Endothelial cell of hepatic sinusoid (primary cell): ENCODE results near the gene PXMP2.
"Not testable (repeated sequence)": the region's sequence is repeated elsewhere in the genome, so short reads cannot be mapped to it uniquely, and the experiment has no call there.

Source experiments
- in situ Hi-C: cut with HindIII; loops from 2 replicates; pipeline ENCODE4 v1.10.0; 2017; ENCODE audit warnings: low sequenced_read_pairs

The PXMP2 gene

GRCh38 chr12:132689227-132689626 lies 1.8 kb downstream of the PXMP2 start:
- in situ Hi-C loops, result no loop called here

DNA sequence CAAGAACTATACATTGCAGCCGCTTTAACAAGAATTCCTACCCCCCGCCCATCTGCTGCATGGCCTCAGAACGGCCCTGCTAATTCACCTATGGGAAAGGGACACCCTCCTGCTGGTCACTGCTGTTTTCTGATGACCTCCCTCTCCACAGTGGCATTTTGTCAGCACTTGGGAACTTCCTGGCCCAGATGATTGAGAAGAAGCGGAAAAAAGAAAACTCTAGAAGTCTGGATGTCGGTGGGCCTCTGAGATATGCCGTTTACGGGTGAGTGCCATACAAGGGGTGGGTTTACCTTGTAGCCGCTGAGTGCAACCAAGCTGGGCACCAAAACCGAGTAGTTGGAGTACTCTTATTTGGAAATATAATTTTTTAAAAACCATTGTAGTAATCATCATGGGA lies 2.7 kb downstream of the PXMP2 start:
- in situ Hi-C loops, result no loop called here

- in situ Hi-C loops, result not testable (repeated sequence)
These were observed 4.6 kb downstream of the PXMP2 start for GRCh38 chr12:132692030-132692429.

GRCh38 chr12:132694888-132695287 lies 7.5 kb downstream of the PXMP2 start:
- in situ Hi-C loops, result not testable (repeated sequence)

DNA sequence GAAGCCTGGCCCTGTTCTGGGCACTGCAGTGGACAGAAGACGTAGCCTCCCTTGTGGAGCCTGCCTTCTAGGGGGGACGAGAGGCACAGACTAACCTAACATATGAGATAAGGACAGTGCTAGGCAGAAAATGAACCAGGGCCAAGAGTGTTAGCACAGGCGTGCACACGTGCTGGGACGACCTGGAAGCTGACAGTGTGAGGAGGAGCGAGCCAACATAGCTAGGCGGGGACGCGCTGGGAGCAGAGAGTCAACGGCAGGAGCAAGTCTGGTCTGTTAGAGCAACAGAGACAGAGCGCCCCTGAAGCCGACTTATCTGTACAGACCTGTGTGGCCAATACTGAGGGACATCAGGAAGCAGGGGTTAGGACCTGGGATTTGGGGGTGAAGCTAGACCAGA lies 8.0 kb downstream of the PXMP2 start:
- in situ Hi-C loops, result no loop called here

DNA sequence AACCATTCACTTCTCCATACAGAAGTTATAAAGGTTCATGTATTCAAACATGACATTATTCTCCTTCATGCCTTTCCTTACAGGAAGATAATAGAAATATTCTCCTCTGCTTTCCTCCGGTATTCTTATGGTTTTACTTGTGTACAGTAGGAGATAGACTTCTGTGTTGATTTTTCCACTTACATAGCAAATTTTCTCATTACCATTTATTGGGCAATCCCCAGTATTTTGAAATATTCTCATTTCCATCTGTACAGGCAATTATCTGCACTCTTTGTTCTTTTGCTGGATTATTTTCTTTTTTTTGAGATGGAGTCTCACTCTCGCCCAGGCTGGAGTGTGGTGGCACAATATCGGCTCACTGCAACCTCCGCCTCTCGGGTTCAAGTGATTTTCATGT lies 11.0 kb downstream of the PXMP2 start:
- in situ Hi-C loops, result no loop called here

DNA sequence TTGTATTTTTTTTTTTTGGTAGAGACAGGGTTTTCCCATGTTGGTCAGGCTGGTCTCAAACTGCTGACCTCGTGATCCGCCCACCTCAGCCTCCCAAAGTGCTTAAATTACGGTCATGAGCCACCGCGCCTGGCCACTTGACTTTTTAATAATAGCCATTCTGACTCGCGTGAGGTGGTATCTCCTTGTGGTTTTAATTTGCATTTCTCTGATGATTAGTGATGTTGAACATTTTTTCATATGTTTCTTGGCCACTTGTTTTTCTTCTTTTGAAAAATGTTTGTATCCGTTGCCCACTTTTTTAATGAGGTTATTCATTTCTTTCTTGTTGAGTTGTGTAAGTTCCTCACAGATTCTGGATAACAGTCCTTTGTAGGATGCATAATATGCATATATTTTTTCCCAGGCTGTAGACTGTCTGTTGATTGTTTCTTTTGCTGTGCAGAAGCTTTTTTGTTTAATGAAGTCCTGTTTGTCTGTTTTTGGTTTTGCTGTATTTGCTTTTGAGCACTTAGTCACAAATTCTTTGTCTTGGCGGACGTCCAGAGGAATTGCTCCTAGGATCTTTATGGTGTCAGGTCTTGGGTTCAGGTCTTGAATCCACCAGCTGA lies 12.9 kb downstream of the PXMP2 start:
- in situ Hi-C loops, result no loop called here

DNA sequence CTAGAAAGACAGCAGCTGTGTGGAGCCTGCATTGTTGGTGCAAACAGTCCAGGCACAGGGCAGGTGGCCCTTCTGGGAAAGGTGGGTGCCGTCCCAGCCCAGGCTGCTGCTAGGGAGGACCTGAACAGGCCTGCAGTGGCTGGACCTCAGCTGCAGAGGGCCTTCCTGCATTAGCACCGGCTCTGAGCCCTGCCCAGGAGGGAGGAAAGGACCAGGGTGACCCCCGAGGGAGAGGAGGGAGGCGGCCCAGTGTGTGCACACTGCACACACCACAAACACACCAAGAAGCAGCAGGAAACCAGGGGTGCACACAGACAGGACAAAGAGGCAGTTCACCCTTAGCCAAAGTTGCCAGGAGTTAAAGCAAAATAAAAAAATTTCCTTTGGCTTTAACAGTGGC lies 15.3 kb downstream of the PXMP2 start:
- in situ Hi-C loops, result no loop called here

- in situ Hi-C loops, result no loop called here
These were observed 16.3 kb downstream of the PXMP2 start for GRCh38 chr12:132703641-132704040.

GRCh38 chr12:132707241-132707640 lies 19.9 kb downstream of the PXMP2 start:
- in situ Hi-C loops, result no loop called here

DNA sequence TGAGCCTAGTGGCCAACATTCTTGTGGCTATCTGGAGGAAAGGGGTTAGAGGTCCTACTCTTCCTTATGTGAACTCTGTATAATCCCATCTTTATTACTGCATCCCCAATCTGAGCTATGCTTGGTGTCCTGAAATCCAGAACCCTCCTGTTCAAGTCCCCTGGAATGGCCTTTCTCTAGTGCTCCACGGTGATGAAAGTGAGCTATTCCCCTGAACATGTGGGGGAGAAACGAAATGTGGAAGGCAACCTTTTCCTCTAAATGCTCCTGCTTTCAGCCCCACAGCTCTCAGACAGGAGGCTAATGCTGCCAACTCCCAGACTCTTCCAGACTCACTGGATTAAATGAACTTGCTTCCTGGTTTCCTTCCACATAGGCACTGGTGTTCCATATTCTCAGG lies 20.8 kb downstream of the PXMP2 start:
- in situ Hi-C loops, result no loop called here

GRCh38 chr12:132710043-132710404 lies 22.6 kb downstream of the PXMP2 start:
- in situ Hi-C loops, result no loop called here

- in situ Hi-C loops, result no loop called here
These were observed 23.2 kb downstream of the PXMP2 start, which contains the start of gene PGAM5 for GRCh38 chr12:132710405-132711079. Gene PGAM5 (plus strand): TSS chr12:132710842. CDS start chr12:132710877, 35 bp downstream.

- in situ Hi-C loops, result no loop called here
These were observed 23.9 kb downstream of the PXMP2 start for GRCh38 chr12:132711080-132711843.

DNA sequence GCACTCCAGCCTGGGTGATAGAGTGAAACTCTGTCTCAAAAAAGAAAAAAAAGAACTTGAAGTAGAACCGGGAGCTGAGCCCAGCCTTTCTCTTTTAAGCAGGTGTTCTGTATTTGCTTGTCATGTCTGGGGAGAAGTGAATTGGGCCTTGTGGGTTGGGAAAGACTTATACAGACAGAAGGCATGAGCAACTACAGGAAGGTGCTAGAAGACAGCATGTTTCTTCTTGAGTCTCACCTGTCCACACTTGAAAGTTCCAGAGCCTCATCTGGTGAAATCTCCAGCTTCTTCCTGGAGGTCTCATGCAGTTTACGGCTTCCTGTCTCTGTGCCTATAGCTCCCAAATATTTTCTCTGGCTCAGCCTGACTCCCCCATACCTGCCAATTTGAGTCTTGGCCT lies 25.7 kb downstream of the PXMP2 start:
- in situ Hi-C loops, result no loop called here

GRCh38 chr12:132715874-132716273 lies 28.5 kb downstream of the PXMP2 start:
- in situ Hi-C loops, result loop anchor here (5.0 kb wide), 2 partner anchors 49 to 101 kb away; no protein-coding TSS in a partner anchor

DNA sequence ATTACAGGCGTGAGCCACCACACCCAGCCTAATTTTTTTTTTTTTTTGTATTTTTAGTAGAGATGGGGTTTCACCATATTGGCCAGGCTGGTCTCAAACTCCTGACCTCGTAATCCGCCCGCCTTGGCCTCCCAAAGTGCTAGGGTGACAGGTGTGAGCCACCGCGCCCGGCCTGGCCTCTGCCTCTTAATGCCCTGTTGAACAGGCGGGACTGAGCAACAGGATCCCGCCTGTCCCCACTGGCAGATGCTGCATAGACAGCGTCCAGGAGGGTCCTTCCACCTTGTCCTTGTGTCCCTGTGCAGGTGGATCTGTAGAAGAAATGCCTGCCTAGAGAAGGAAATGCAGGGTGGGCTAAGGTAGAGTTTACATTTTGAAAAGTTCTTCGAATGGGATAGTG lies 29.0 kb downstream of the PXMP2 start:
- in situ Hi-C loops, result loop anchor here (5.0 kb wide), 2 partner anchors 49 to 101 kb away; no protein-coding TSS in a partner anchor

GRCh38 chr12:132717011-132717410 lies 29.6 kb downstream of the PXMP2 start:
- in situ Hi-C loops, result loop anchor here (5.0 kb wide), 2 partner anchors 50 to 100 kb away; no protein-coding TSS in a partner anchor

GRCh38 chr12:132717531-132718387 lies 30.4 kb downstream of the PXMP2 start:
- in situ Hi-C loops, result loop anchor here (5.0 kb wide), 2 partner anchors 50 to 100 kb away; no protein-coding TSS in a partner anchor

DNA sequence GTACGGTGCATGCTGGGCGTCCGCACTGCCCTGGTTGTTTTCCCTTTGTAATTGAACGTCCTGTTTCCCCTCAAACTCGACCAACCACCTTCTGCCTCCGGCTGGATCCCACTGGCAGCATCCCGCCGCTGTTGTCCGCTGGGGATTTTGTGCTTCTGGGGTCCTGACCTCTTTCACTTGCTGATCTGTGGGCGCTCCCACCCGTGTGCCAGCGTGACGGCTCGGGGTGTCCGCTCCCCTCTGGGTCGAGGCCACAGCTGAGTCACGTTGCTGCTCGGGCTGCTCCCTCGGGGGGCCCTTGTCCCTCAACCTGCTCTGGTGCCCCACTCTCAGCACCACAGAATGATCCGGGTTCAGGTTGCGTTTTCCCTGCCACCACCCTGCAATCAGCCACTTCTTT lies 31.3 kb downstream of the PXMP2 start:
- in situ Hi-C loops, result loop anchor here (5.0 kb wide), 2 partner anchors 51 to 99 kb away; no protein-coding TSS in a partner anchor
